SK-N-MC (cell line): Measurements from ENCODE around the gene OR12D2.

Experiments
- EZH2 ChIP-seq: fragments of 200-600 bp; sonication (generic); IDR thresholded peaks from one replicate; pipeline ENCODE4 v1.6.1; 2017; ENCODE audit warnings: antibody characterized with exemption
- POLR2AphosphoS5 ChIP-seq: IDR thresholded peaks from 2 replicates; pipeline ENCODE4 v1.6.1; 2012; ENCODE audit warnings: mild to moderate bottlenecking, low read depth, low read length, borderline replicate concordance

GRCh38 chr6:29419516-29419915 lies 24.1 kb downstream of the OR12D2 start:
- TF ChIP-seq EZH2 (no peak), POLR2AphosphoS5 (no peak)
